B cell (primary cell): ENCODE measurements around the gene FAM184A. TPM values are rescaled to one million over a fixed set of nuclear protein-coding genes. Genes with fewer than 3 reads are reported as not detected.
"Not testable (repeated sequence)": the region's sequence is repeated elsewhere in the genome, so short reads cannot be mapped to it uniquely, and the experiment has no call there.

Experiments
- ATAC-seq: fragments of 200-7000 bp; cut with Tn5 transposase; one replicate; pipeline ENCODE4 v1.10.0; 2021; ENCODE audit warnings: low read depth, mild to moderate bottlenecking, moderate number of reproducible peaks, moderate library complexity
- CTCF ChIA-PET: fragments of 350-600 bp; sonication (Branson Sonifier 250); formaldehyde crosslinking; loops from one replicate; lab custom pipeline; 2021; ENCODE audit warnings: antibody characterized with exemption, inconsistent platforms; lab: Charles Lee
- POLR2A ChIA-PET: fragments of 350-600 bp; sonication (Branson Sonifier 250); formaldehyde crosslinking; loops from one replicate; lab custom pipeline; 2021; ENCODE audit warnings: antibody characterized with exemption; lab: Charles Lee
- DNase-seq: peaks from one replicate; pipeline ENCODE4 v3.0.0; 2013
- H2AFZ ChIP-seq: 2 replicates; pipeline ENCODE4 v1.6.1; 2012; ENCODE audit warnings: mild to moderate bottlenecking, low read depth, low read length; ENCODE audit not compliant: insufficient read depth, poor library complexity, severe bottlenecking
- H3K27ac ChIP-seq, 2 donors: 1 replicate in 1 of 2; 2 replicates in 1 of 2; pipeline ENCODE4 v1.5.1; 2012 to 2013; ENCODE audit warnings: low read length in 2 of 2, mild to moderate bottlenecking in 2 of 2, moderate library complexity in 1 of 2
- H3K27me3 ChIP-seq, 4 experiments: fragments of 200-600 bp in 1 of 4; sonication (generic) in 1 of 4; replicated peaks in 1 of 4; 1 replicate in 2 of 4; 2 replicates in 2 of 4; pipeline versions ENCODE4 v1.6.1 to v1.7.0; 2013 to 2016; ENCODE audit warnings: low read length in 3 of 4, mild to moderate bottlenecking in 2 of 4, mixed read lengths in 1 of 4, moderate library complexity in 1 of 4; ENCODE audit not compliant: insufficient read depth in 4 of 4, control insufficient read depth in 3 of 4; ENCODE audit errors: control extremely low read depth in 1 of 4
- H3K36me3 ChIP-seq, 2 experiments: replicated peaks in 1 of 2; 1 replicate in 1 of 2; 2 replicates in 1 of 2; pipeline versions ENCODE4 v1.6.1 to v1.7.1; 2013; ENCODE audit warnings: low read length in 1 of 2; ENCODE audit not compliant: insufficient read depth in 2 of 2, control insufficient read depth in 1 of 2; ENCODE audit errors: control extremely low read depth in 1 of 2, extremely low read depth in 1 of 2
- H3K4me1 ChIP-seq, 2 donors: fragments of 200-600 bp in 1 of 2; sonication (generic) in 1 of 2; 1 replicate in 1 of 2; 2 replicates in 1 of 2; pipeline versions ENCODE4 v1.5.1 to v1.6.1; 2013 to 2017; ENCODE audit warnings: low read length in 2 of 2; ENCODE audit not compliant: control insufficient read depth in 2 of 2, insufficient read depth in 2 of 2
- H3K4me2 ChIP-seq: replicated peaks from 2 replicates; pipeline ENCODE3; 2012; ENCODE audit warnings: mild to moderate bottlenecking, low read depth, low read length; ENCODE audit not compliant: poor library complexity, severe bottlenecking
- H3K4me3 ChIP-seq, 5 experiments: fragments of 200-600 bp in 1 of 5; sonication (generic) in 1 of 5; 1 replicate in 3 of 5; 2 replicates in 2 of 5; pipeline versions ENCODE4 v1.5.1 to v1.7.0; 2011 to 2016; ENCODE audit warnings: low read length in 4 of 5, mild to moderate bottlenecking in 4 of 5, low read depth in 2 of 5, control low read depth in 1 of 5, moderate library complexity in 1 of 5; ENCODE audit not compliant: insufficient read depth in 1 of 5; ENCODE audit errors: control extremely low read depth in 1 of 5, extremely low read depth in 1 of 5
- H3K79me2 ChIP-seq: fragments of 200-600 bp; sonication (generic); one replicate; pipeline ENCODE4 v1.6.0; 2016; ENCODE audit warnings: low read length; ENCODE audit not compliant: control insufficient read depth, insufficient read depth
- H3K9ac ChIP-seq: fragments of 200-600 bp; sonication (generic); 2 replicates; pipeline ENCODE4 v1.6.1; 2017; ENCODE audit warnings: mild to moderate bottlenecking, low read length, moderate library complexity
- H3K9me3 ChIP-seq, 3 donors: one replicate each; pipeline versions ENCODE4 v1.6.1 to v1.7.1; 2013; ENCODE audit warnings: low read length in 2 of 3; ENCODE audit not compliant: control insufficient read depth in 2 of 3, insufficient read depth in 1 of 3; ENCODE audit errors: control extremely low read depth in 1 of 3
- H4K20me1 ChIP-seq: 2 replicates; pipeline ENCODE4 v1.6.0; 2012; ENCODE audit warnings: mild to moderate bottlenecking, low read length; ENCODE audit not compliant: insufficient read depth, control insufficient read depth, poor library complexity, severe bottlenecking
- H3K27ac Mint-ChIP-seq: one replicate; pipeline ENCODE4 v1.8.0; 2021; ENCODE audit warnings: mixed read lengths
- H3K27me3 Mint-ChIP-seq: one replicate; pipeline ENCODE4 v1.8.0; 2021; ENCODE audit warnings: mixed read lengths
- H3K4me1 Mint-ChIP-seq: one replicate; pipeline ENCODE4 v1.8.0; 2021; ENCODE audit warnings: mixed read lengths
- H3K4me3 Mint-ChIP-seq: one replicate; pipeline ENCODE4 v1.8.0; 2021; ENCODE audit warnings: mixed read lengths
- H3K9me3 Mint-ChIP-seq: one replicate; pipeline ENCODE4 v1.8.0; 2022; ENCODE audit warnings: mixed read lengths; ENCODE audit not compliant: insufficient read depth
- EZH2 ChIP-seq: IDR thresholded peaks from 2 replicates; pipeline ENCODE4 v1.6.1; 2012; ENCODE audit warnings: borderline replicate concordance, low read depth, mild to moderate bottlenecking, moderate library complexity, low read length; ENCODE audit not compliant: insufficient read depth, poor library complexity, severe bottlenecking
- WGBS: methylation state at CpG from one replicate; pipeline ENCODE4 v1.1.5; 2013; ENCODE audit warnings: missing lambda C conversion rate; ENCODE audit not compliant: insufficient coverage; 5-methylcytosine and 5-hydroxymethylcytosine counted together
- intact Hi-C: fragments of 100-400 bp; cut with micrococcal nuclease; formaldehyde crosslinking; loops from one replicate; pipeline ENCODE4 v1.10.0; 2022
- polyA plus RNA-seq: library from polyadenylated mRNA; depleted of rRNA; stranded (reverse); fragments of >200 nt; gene quantifications from 2 replicates; pipeline ENCODE4 v1.2.3, GENCODE V29; 2012
- total RNA-seq, 2 donors: library from RNA; stranded (reverse); fragments of 120-200 nt in 1 of 2; gene quantifications; 1 replicate in 1 of 2; 2 replicates in 1 of 2; pipeline versions ENCODE4 v1.2.3 to v1.2.4, GENCODE V29; 2013 to 2022
- TF ChIP-seq, protein P1 (sequence below): fragments of 200-600 bp; IDR thresholded peaks from one replicate; pipeline ENCODE4 v1.8.0; 2022; ENCODE audit warnings: antibody characterized with exemption, mild to moderate bottlenecking

Gene FAM184A
- total and polyA plus RNA-seq, 2 donors (not counting 1 experiment from before 2014, with no cell fraction given): 0.07 to 0.54 TPM

DNA sequence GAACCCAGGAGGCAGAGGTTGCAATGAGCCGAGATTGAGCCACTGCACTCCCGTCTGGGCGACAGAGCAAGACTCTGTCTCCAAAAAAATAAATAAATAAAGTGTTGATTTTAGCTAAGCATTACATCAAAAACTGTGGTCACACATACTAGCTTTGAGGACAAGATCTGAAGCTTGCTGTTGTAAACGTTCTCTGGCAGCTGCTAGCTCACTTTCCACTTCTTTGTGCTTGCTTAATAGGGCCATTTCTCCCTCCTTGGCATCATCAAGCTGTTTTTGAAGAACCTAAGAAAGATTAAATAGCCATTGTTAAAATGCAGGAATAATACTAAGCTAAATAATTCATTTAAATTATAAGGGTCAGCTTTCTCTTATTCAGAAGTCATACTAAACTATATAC lies 55.7 kb downstream of the FAM184A start:
- Histone ChIP-seq H3K9ac (no peak overlapping the region), H4K20me1 (no peaks in the 10 kb centered on the region), H3K4me1 (no peaks in the 10 kb centered on the region), H2AFZ (no peak overlapping the region), H3K4me2 (no peak overlapping the region), H3K4me3 (no peak overlapping the region), H3K36me3 (no peaks in the 10 kb centered on the region), H3K27ac (no peak overlapping the region), H3K9me3 (no peaks in the 10 kb centered on the region), H3K79me2 (no peaks in the 10 kb centered on the region), H3K27me3 (no peaks in the 10 kb centered on the region)
- no peaks in the 10 kb centered on the region for H3K27me3 Mint-ChIP-seq
- H3K27ac Mint-ChIP-seq: no peak overlapping the region
- H3K4me3 Mint-ChIP-seq: no peak overlapping the region
- DNase-seq (no peak), ATAC-seq (no peak)
- ChIA-PET POLR2A (no interaction called here), CTCF (interaction anchor here (1.1 kb wide), 1 partner anchor 12 kb away, joined by 3 read pairs; no protein-coding TSS in a partner anchor)
- H3K4me1 Mint-ChIP-seq: no peaks in the 10 kb centered on the region
- WGBS: 71% methylated on average over 1 of the region's 4 CpGs
- no peaks in the 10 kb centered on the region for H3K9me3 Mint-ChIP-seq
- intact Hi-C loops: no loop called here
- TF ChIP-seq, protein P1, sequence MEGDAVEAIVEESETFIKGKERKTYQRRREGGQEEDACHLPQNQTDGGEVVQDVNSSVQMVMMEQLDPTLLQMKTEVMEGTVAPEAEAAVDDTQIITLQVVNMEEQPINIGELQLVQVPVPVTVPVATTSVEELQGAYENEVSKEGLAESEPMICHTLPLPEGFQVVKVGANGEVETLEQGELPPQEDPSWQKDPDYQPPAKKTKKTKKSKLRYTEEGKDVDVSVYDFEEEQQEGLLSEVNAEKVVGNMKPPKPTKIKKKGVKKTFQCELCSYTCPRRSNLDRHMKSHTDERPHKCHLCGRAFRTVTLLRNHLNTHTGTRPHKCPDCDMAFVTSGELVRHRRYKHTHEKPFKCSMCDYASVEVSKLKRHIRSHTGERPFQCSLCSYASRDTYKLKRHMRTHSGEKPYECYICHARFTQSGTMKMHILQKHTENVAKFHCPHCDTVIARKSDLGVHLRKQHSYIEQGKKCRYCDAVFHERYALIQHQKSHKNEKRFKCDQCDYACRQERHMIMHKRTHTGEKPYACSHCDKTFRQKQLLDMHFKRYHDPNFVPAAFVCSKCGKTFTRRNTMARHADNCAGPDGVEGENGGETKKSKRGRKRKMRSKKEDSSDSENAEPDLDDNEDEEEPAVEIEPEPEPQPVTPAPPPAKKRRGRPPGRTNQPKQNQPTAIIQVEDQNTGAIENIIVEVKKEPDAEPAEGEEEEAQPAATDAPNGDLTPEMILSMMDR: no peak
- no peak for TF ChIP-seq EZH2

DNA sequence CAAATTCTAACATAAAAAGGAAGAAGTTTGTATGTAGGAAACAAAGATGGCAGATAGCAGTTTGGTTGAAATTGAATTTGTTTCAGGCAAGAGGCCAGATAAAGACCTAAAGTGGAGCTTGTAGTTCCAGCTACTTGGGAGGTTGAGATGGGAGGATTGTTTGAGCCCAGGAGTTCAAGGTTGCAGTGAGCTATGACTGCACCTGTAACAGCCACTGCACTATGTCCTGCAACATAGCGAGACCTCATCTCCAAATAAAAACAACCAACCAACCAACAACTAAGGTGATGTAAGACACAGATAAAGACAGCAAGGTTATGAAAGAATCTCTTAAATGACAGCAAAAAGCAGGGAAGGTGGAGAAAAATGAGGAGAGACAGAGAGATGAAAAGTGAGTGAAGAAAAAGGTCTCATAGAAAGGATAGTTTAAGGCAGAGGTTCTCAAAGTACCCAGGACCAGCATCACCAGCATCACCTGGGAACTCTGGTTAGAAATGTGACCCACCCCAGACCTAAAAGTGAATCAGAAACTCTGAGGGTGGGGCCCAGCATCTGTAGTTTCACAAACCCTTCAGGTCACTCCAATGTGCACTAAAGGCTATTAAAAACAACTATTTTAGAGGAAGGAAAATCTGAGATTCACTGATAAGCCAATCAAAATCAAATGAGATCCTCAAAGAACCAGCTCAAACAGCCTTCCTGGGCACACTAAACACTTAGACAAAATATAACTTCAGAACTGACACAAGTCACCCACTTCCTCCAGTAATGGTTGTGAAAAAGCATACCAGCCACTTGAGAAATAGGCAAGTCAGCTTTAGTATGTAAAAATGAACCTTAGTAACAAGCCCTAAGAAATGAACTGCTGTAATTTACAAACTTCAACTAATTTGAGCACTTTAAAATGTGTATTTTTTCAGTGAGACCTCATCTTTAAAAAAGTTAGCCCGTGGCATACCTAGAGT lies 57.6 kb downstream of the FAM184A start:
- POLR2A ChIA-PET: no interaction called here
- intact Hi-C loops: no loop called here
- H3K27me3 ChIP-seq: no peaks in the 10 kb centered on the region
- TF ChIP-seq, protein P1: no peak
- no peak for TF ChIP-seq EZH2
- no peak overlapping the region for H3K4me3 ChIP-seq
- WGBS: 86% methylated on average over 1 of the region's 2 CpGs
- H3K79me2 ChIP-seq: no peaks in the 10 kb centered on the region
- no peaks in the 10 kb centered on the region for H3K36me3 ChIP-seq
- no peaks in the 10 kb centered on the region for H4K20me1 ChIP-seq
- H3K9me3 ChIP-seq: no peaks in the 10 kb centered on the region
- CTCF ChIA-PET: interaction anchor here (0.6 kb wide), 1 partner anchor 8 kb away, joined by 3 read pairs; no protein-coding TSS in a partner anchor
- DNase-seq (no peak), ATAC-seq (no peak)
- no peak overlapping the region for H3K4me3 Mint-ChIP-seq
- H3K9me3 Mint-ChIP-seq: no peaks in the 10 kb centered on the region
- H3K27me3 Mint-ChIP-seq: no peaks in the 10 kb centered on the region
- no peak overlapping the region for H3K9ac ChIP-seq
- H3K4me2 ChIP-seq: no peak overlapping the region
- no peak overlapping the region for H3K27ac Mint-ChIP-seq
- no peak overlapping the region for H3K27ac ChIP-seq
- no peak overlapping the region for H2AFZ ChIP-seq
- H3K4me1 Mint-ChIP-seq: no peaks in the 10 kb centered on the region
- no peaks in the 10 kb centered on the region for H3K4me1 ChIP-seq

DNA sequence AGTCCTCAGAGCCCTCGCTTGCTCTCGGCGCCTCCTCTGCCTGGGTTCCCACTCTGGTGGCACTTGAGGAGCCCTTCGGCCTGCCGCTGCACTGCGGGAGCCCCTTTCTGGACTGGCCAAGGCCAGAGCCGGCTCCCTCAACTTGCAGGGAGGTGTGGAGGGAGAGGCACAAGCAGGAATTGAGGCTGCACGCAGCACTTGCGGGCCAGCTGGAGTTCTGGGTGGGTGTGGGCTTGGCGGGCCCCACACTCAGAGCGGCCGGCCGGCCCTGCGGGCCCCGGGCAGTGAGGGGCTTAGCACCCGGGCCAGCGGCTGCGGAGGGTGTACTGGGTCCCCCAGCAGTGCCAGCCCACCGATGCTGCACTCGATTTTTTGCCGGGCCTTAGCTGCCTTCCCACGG lies 63.3 kb downstream of the FAM184A start:
- H3K4me1 ChIP-seq, H3K27ac ChIP-seq, H3K9me3 Mint-ChIP-seq, H3K9ac ChIP-seq, ATAC-seq, H3K27me3 ChIP-seq, H3K36me3 ChIP-seq, intact Hi-C loops, POLR2A ChIA-PET, H3K4me1 Mint-ChIP-seq, H3K79me2 ChIP-seq, CTCF ChIA-PET, H3K27me3 Mint-ChIP-seq, H3K4me3 Mint-ChIP-seq, H3K4me2 ChIP-seq, DNase-seq, H3K4me3 ChIP-seq, H2AFZ ChIP-seq, H3K9me3 ChIP-seq, H3K27ac Mint-ChIP-seq, H4K20me1 ChIP-seq: not testable (repeated sequence)
- WGBS: 97% methylated on average over 18 of the region's 22 CpGs
